HFF-Myc (cell line): ENCODE results near the gene GDE1.

ENCODE experiments used
- DNase-seq: peaks from one replicate; pipeline ENCODE4 v3.0.0-alpha.2; 2011; ENCODE audit warnings: low read depth; ENCODE audit errors: extremely low read depth
- H3K4me3 ChIP-seq: replicated peaks from 2 replicates; pipeline ENCODE4 v1.5.1; 2011; ENCODE audit warnings: low read depth, mild to moderate bottlenecking, control low read depth, low read length
- TF ChIP-seq, protein P1 (sequence below): IDR thresholded peaks from 2 replicates; pipeline ENCODE4 v1.5.1; 2012; ENCODE audit warnings: mild to moderate bottlenecking, low read depth, low read length, control low read depth; ENCODE audit errors: missing control alignments

The GDE1 gene

GRCh38 chr16:19490619-19491018 lies 31.3 kb downstream of the GDE1 start:
- TF ChIP-seq, protein P1, sequence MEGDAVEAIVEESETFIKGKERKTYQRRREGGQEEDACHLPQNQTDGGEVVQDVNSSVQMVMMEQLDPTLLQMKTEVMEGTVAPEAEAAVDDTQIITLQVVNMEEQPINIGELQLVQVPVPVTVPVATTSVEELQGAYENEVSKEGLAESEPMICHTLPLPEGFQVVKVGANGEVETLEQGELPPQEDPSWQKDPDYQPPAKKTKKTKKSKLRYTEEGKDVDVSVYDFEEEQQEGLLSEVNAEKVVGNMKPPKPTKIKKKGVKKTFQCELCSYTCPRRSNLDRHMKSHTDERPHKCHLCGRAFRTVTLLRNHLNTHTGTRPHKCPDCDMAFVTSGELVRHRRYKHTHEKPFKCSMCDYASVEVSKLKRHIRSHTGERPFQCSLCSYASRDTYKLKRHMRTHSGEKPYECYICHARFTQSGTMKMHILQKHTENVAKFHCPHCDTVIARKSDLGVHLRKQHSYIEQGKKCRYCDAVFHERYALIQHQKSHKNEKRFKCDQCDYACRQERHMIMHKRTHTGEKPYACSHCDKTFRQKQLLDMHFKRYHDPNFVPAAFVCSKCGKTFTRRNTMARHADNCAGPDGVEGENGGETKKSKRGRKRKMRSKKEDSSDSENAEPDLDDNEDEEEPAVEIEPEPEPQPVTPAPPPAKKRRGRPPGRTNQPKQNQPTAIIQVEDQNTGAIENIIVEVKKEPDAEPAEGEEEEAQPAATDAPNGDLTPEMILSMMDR: no peak
- DNase-seq: no peak
- no peak overlapping the region for H3K4me3 ChIP-seq

DNA sequence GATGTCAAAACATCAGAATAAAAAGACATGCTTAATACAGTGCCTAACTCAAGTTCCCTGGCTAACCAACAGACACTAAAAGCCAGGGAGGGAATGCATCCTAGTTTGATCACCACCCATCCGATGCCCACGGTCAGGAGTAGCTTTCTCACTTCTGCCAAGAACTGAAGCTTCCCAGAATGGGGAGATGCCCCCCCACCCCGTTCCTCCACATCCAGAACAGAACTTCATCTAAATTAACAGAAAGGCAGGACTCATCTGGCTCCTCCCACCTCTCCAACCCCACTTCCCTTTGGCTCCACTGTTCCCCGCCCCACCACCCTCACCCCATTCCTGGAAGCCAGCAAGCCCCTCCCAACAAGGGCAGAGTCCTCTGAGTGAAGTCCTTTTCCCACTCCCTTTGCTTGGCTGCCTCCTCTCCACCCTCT lies 33.7 kb downstream of the GDE1 start:
- no peak overlapping the region for H3K4me3 ChIP-seq
- TF ChIP-seq, protein P1: no peak
- DNase-seq: no peak

DNA sequence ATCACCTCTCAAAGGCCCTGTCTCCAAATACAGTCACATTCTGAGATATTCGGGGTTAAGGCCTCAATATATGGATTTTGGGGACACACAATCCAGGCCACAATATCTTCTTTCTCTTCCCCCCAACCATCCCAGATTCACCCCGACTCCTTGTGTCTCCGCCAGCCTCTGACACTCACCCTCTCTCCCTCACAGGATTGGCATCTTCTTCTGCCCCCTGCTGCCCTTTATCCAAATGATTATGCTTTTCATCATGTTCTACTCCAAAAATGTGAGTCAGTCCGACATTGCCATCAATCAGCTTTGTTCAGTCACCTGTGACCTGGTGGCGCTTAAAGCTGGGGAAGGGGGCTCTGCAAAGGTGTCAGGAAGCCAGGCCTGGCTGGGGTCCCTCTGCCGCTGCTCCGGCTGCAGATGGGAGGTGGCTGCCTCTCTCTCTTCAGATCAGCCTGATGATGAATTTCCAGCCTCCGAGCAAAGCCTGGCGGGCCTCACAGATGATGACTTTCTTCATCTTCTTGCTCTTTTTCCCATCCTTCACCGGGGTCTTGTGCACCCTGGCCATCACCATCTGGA lies 35.1 kb downstream of the GDE1 start:
- TF ChIP-seq, protein P1: no peak
- H3K4me3 ChIP-seq: no peak overlapping the region
- no peak for DNase-seq

- H3K4me3 ChIP-seq: no peak overlapping the region
- no peak for DNase-seq
- TF ChIP-seq, protein P1: no peak
Observed at GRCh38 chr16:19486051-19486450, 35.8 kb downstream of the GDE1 start.

DNA sequence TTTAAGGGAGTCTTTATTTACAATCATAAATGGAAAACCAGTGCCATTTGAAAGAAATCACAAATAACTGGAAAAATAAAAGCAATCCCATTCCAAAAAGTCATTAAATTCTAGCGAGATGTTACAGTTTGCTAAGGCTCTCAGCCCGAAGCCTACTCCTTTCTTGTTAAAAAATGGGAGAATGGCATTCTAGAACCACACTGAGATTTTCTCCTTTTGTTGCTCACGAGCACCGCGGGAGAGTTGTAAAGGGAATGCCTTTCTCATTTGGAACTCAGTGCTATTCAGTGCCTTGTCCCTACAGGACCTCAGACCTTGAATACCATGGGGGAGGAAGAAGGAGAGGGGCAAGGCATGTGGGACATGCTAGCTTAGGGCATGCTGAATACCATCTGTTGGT lies 36.3 kb downstream of the GDE1 start:
- H3K4me3 ChIP-seq: no peak overlapping the region
- DNase-seq: no peak
- TF ChIP-seq, protein P1: no peak

- TF ChIP-seq, protein P1: no peak
Observed at GRCh38 chr16:19484096-19484495, 37.8 kb downstream of the GDE1 start.

GRCh38 chr16:19482291-19482690 lies 39.6 kb downstream of the GDE1 start:
- DNase-seq: no peak

More at GRCh38 chr16:19484096-19484495, 37.8 kb downstream of the GDE1 start:
- DNase-seq: no peak
- no peak overlapping the region for H3K4me3 ChIP-seq

More at GRCh38 chr16:19482291-19482690, 39.6 kb downstream of the GDE1 start:
- TF ChIP-seq, protein P1: no peak
- H3K4me3 ChIP-seq: no peak overlapping the region
